Activated CD4-positive, alpha-beta T cell treated with anti-CD3 and anti-CD28 coated beads, Interleukin-2, amount 50 U/mL, for 16 hours (primary cell): ENCODE measurements around the gene HSBP1L1.
A peak's percentile ranks its signal among the peaks of the same experiment; 100 is the strongest.
"Not testable (repeated sequence)": the region's sequence is repeated elsewhere in the genome, so short reads cannot be mapped to it uniquely, and the experiment has no call there.

Experiments used
- DNase-seq: peaks from one replicate; pipeline ENCODE4 v3.0.0-alpha.2; 2020

HSBP1L1 gene

DNA sequence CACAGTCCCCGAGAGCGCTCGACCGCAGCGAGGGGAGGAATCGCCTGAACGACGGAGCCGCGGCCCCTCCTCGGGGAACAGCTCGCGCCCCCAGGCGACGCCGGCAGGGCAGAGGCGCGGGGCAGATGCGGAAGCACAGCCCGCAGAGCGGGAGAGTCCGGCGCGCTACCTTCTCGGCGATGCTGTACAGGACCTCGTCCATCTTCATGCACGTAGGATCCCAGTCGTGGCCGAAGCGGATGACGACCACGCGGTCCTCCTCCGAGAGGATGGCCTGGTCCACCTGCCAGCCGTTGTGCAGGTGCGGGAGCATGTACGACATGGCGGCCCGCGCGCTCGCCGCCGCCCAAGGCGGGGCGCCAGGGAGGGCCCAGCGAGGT is 23.6 kb downstream of the HSBP1L1 start:
- DNase-seq: peak; percentile 55

DNA sequence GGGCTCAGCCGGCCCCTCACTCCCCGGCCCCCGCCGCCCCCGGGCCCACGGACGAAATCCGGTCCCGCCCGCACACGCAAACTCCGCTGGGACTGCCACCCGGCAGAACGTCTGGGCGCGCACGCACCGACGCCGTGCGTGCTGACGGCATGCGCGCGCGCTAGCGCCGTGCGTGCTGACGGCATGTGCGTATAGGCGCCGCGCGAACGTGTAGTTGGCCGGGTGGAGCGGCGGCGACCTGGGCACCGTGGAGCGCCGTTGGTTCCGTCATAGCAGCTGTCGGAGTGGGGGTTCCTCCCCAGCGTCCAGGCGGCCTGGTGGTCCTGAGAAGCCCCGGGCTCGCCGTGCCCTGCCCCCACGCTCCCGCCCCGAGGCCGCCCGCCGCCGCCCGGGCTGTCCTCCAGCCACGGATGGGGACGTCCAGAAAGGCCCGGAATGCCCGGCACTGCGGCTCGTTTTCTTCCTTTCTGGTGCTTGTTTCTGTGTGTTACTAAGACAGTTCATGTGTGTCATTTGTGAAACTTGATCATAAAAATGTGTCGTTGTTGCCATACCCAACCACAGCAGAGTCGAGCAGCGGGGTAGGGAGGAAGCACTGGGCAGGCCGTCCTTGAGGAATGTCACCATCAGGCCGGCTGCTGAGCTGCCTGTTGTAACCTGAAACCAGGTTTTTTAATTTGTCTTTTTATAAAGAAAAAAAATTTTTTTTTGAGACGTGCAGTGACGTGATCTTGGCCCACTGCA is 24.2 kb downstream of the HSBP1L1 start, which contains the start of gene TXNL4A:
TSS of gene TXNL4A (minus strand) at position 113 of the 744 bp plus-strand sequence. CDS start 171 bp downstream, outside the sequence.
- peak; percentile 89 for DNase-seq

DNA sequence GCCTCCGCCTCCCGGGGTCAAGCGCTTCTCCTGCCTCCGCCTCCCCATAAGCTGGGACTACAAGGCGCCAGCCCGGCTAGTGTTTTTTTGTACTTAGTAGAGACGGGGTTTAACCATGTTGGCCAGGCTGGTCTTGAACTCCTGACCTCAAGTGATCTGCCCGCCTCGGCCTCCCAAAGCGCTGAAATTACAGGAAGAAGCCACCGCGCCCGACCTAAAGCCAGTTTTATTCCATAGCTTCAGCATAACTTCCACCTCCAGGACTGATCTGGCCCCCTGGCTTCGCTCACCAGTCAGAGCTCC is 24.7 kb downstream of the HSBP1L1 start:
- no peak for DNase-seq

DNA sequence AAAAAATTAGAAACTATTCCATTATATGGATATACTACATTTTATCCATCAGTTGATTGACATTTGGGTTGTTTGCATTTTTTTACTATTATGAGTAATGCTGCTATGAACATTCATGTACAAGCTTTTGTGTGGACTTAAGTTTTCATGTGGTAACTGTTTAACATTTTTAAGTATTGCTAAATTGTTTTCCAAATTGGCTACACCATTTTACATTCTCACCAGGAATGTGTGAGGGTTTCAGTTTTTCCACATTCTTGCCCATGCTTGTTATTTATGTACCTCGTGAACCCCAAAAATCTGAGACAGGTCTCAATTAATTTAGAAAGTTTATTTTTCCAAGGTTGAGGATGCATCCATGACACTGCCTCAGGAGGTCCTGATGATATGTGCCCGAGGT is 27.1 kb downstream of the HSBP1L1 start:
- no peak for DNase-seq

DNA sequence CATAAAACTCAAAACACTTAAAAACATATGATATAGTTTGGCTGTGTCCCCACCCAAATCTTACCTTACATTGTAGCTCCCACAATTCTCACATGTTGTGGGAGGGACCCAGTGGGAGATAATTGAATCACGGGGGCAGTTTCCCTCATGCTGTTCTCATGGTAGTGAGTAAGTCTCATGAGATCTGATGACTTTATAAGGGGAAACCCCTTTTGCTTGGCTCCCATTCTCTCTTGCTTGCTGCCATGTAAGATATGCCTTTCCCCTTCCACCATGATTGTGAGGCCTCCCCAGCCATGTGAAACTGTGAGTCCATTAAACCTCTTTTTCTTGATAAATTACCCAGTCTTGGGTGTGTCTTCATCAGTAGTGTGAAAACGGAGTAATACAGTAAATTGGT is 35.3 kb downstream of the HSBP1L1 start:
- DNase-seq: not testable (repeated sequence)

DNA sequence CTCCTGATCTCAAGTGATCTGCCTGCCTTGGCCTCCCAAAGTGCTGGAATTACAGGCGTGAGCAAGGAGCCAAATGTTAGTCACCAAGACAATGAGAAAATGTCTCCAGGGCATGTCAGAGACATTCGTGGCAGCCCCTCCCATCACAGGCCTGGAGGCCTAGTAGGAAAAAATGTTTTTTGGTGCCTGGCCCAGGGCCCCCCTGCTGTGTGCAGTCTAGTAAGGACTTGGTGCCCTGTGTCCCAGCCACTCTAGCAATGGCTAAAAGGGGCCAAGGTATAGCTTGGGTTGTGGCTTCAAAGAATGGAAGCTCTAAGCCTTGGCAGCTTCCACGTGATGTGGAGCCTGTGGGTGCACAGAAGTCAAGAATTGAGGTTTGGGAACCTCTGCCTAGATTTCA is 36.4 kb downstream of the HSBP1L1 start:
- no peak for DNase-seq

DNA sequence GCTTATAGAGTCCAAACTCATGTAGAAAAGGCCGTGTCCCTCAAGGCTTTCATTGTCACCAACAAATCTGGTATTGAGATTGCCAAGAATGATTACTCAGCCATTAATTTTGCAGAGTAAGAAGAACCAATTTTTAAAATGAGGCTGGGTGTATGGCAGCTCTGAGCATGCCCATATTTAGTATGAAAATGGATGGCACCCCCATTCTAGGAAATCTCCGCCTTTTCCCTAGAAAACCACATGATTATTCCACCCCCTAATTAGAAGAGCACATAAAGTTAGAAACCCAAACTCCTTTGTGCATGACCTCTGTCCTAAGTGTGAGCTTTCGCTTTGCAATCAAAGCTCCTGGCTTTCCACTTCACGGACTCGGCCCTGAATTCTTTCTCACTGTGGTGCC is 38.0 kb downstream of the HSBP1L1 start:
- DNase-seq: no peak

DNA sequence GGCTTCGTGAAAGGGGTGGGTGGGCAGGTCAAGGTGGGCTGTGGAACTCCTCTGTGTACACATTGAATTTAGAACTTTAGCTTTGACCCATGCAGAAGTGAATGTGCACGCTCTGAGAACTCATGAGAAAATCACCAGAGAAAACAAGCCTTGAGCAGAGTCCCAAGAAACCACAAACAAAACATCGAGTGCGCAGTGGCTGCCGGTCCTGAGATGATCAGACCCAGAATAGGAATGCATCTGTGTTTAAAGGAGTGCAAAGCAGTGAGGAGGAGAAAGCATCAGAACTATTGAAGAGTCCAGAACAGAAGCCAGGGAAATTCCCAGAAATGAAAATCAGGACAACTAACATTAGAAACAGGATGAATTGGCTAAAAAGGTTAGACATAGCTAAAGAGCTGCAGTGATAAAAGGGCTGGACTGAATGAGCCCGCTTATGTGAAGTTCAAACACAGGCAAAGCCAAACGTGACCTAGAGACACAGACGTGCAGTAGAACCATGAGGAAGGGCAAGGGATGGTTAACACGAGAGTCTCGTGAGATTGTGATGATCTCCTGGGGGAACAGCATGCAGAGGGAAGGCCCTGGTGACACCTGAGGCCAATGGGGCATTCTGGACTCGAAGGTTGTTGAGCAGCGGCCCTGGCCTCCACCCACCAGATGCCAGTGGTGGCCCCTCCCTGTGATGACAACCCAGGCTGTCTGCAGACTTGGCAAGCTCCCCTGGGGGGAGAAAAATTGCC is 40.3 kb downstream of the HSBP1L1 start:
- DNase-seq: no peak

DNA sequence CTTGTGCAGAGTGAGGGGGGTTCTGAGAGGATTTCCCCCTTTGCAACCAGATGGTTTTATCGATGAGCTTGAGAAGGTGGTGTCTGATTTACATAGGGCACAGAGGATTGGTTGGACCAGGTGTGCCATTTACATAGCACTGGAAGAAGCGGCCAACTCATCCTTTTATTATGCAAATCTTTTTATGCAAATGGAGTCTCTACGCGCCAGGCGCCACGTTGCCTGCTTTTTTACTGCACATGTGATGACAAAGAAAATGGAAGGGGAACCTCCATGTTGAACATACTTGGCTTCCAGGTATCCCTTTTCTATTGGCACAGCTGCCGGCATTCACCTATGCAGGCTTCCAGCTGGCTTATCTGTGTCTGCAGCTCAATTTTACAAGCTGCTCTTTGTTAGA is 42.3 kb downstream of the HSBP1L1 start:
- no peak for DNase-seq

DNA sequence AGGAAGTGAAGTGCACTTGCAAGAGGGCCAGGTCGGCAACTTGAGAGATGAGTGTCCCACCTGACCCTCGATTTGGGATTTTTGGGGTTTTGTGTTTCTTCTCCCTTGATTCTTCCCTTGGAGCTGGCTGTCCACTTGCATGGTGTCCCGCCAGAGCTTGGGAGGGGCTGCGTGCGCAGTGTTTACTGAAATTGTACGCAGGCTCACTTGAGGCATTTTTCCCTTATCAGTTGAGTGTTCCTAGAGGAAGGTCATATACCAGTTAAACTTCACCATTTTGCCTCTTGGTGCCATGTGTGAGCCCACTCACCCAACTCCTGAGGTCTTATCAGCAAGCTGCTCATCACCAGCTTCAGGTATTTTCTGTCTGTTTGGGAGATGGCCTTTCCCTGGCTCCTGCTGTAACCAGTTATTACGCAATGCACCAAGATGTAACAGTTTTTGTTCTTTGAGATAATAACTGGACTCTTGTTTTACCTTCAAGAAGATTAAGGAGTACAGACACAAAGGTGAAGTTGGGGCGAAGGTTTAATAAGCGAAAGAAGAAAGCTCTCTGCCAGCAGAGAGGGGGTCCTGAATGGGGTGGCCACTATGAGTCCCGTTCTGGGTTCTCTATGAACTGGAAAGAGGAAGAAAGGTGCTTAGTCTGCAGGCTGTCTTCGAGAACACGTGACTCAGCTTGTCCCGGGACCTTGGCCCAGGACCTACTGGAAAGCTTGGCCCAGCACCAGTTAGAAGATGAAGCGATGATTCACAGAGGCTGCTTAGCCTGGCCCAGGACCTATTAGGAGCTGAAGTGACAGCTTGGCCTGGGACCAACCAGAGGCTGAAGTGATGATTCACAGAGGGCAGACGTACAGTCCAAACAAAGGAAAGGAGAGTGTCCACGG is 45.5 kb downstream of the HSBP1L1 start:
- no peak for DNase-seq

DNA sequence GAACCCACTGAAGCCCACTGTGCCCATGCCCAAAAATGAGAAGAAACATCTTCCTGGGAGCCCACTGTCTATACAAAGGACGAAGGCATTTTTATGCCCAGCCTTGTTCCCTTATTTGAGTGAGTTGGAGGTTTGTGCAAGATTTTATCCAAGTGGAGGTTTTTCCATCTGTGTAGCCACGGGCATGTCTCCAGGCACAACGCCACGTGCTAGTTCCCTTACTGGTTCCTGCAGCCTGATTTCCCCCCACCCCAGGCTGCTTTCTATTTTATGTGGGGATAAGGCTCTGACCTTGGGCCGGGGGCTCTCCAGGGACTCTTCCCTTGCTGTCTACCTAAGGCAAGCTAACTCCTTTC is 46.1 kb downstream of the HSBP1L1 start:
- DNase-seq: no peak

DNA sequence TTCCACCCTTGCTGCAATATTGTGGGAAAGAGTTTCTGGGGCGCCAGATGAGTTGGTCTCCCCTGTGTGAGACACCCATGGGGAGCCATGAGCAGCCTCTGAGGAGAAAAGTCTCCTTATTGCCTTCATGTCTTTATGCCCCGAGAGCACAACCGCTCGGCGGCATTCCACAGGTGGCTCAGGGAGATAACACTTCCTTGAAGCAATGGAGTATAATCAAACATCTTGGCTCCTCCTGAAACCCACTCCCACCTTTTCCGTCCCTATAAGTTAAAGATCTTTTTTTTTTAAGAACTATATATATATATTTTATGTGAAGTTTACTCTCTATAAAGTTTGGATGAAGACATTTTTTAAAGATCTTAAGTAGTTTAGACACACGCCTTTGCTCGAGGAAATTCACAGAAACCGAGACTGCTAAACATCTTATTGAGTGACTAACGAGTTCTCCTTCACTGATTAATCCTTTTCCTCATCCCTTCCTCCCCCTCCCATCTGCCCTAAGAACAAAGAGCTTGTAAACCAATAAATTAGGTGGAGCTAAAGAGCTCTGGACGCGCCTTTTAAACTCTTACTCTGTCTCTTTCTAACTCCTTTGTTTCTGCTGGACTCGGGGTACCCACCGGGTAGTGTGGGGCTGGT is 47.2 kb downstream of the HSBP1L1 start:
- DNase-seq: not testable (repeated sequence)

DNA sequence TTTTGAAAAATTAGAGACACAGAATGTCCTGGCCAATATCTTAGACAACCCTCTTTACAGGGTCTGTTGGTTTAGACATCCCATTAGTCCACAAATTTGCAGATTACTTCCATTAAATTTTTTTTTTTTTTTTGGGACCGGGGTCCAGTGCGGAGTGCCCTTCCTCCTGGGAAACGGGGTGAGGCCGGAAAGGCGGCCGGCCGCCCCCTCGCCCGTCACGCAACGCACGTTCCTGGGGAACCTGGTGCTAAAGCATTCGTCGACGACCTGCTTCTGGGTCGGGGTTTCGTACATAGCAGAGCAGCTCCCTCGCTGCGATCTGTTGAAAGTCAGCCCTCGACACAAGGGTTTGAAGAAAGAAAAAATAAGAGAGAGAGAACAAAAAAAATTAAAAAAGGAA is 48.3 kb downstream of the HSBP1L1 start:
- no peak for DNase-seq
